Endothelial cell of umbilical vein (primary cell): ENCODE results near the gene HDGFL2. TPM values are rescaled to one million over a fixed set of nuclear protein-coding genes. Genes with fewer than 3 reads are reported as not detected.

Source experiments
- BruUV-seq: library from RNA; stranded (reverse); fragments of 400-500 nt; replicated peaks from 2 replicates; lab custom pipeline; 2021; lab: Mats Ljungman, UMichigan
- CTCF ChIA-PET: fragments of 300-600, 350-600 bp; sonication (Branson Sonifier 250); formaldehyde crosslinking; loops from one replicate; lab custom pipeline; 2021; ENCODE audit warnings: antibody characterized with exemption, inconsistent platforms; lab: Charles Lee
- POLR2A ChIA-PET: fragments of 300-600, 350-600 bp; sonication (Branson Sonifier 250); formaldehyde crosslinking; loops from one replicate; lab custom pipeline; 2021; ENCODE audit warnings: antibody characterized with exemption, inconsistent platforms; lab: Charles Lee
- DNase-seq: peaks from one replicate; pipeline ENCODE4 v3.0.0-alpha.2; 2011; ENCODE audit warnings: low read depth, low spot score
- FAIRE-seq: peaks from 2 replicates; lab custom pipeline; 2011; peaks lifted over from hg19 to GRCh38; lab: Jason Lieb, UNC
- H2AFZ ChIP-seq: 2 replicates; pipeline ENCODE4 v1.6.0; 2012; ENCODE audit warnings: low read depth, low read length, control low read depth, inconsistent platforms
- H3K27ac ChIP-seq: 2 replicates; pipeline ENCODE4 v1.5.1; 2011; ENCODE audit warnings: low read depth, mild to moderate bottlenecking, control low read depth, low read length, moderate library complexity; ENCODE audit not compliant: insufficient read depth
- H3K27me3 ChIP-seq, 2 experiments: 2 replicates each; pipeline versions ENCODE4 v1.6.0 to v1.6.1; 2011; ENCODE audit warnings: low read length in 2 of 2, mixed read lengths in 1 of 2; ENCODE audit not compliant: control insufficient read depth in 2 of 2, insufficient read depth in 2 of 2
- H3K36me3 ChIP-seq, 2 experiments: 2 replicates in 1 of 2; 3 replicates in 1 of 2; pipeline ENCODE4 v1.5.1; 2011; ENCODE audit warnings: low read length in 2 of 2, mild to moderate bottlenecking in 1 of 2, moderate library complexity in 1 of 2; ENCODE audit not compliant: control insufficient read depth in 2 of 2, insufficient read depth in 2 of 2; ENCODE audit errors: extremely low read depth in 1 of 2
- H3K4me1 ChIP-seq: 3 replicates; pipeline ENCODE4 v1.5.1; 2011; ENCODE audit warnings: mild to moderate bottlenecking, low read length; ENCODE audit not compliant: control insufficient read depth, insufficient read depth; ENCODE audit errors: extremely low read depth
- H3K4me2 ChIP-seq: 2 replicates; pipeline ENCODE4 v1.6.1; 2011; ENCODE audit warnings: low read length, control low read depth, mixed read lengths; ENCODE audit not compliant: insufficient read depth
- H3K4me3 ChIP-seq, 3 experiments: fragments of 200-600 bp in 1 of 3; sonication (generic), shearing (Covaris generic) in 1 of 3; replicated peaks in 1 of 3; 2 replicates each; pipeline ENCODE4 v1.5.1; 2011 to 2016; ENCODE audit warnings: control low read depth in 3 of 3, low read length in 3 of 3, mild to moderate bottlenecking in 2 of 3, inconsistent platforms in 1 of 3, low read depth in 1 of 3, moderate library complexity in 1 of 3; ENCODE audit not compliant: insufficient read depth in 1 of 3
- H3K79me2 ChIP-seq: 2 replicates; pipeline ENCODE4 v1.6.0; 2012; ENCODE audit warnings: low read length, inconsistent platforms; ENCODE audit not compliant: control insufficient read depth, insufficient read depth
- H3K9ac ChIP-seq: replicated peaks from 2 replicates; pipeline ENCODE3; 2011; ENCODE audit warnings: low read length, control low read depth; ENCODE audit not compliant: insufficient read depth; ENCODE audit errors: extremely low read depth
- H3K9me1 ChIP-seq: replicated peaks from 3 replicates; pipeline ENCODE4 v1.6.0; 2011; ENCODE audit warnings: mild to moderate bottlenecking, low read length; ENCODE audit not compliant: control insufficient read depth, insufficient read depth; ENCODE audit errors: extremely low read depth
- H3K9me3 ChIP-seq: replicated peaks from 2 replicates; pipeline ENCODE4 v1.5.1; 2012; ENCODE audit warnings: low read length, inconsistent platforms; ENCODE audit not compliant: control insufficient read depth, insufficient read depth
- H4K20me1 ChIP-seq: replicated peaks from 2 replicates; pipeline ENCODE3; 2011; ENCODE audit warnings: mild to moderate bottlenecking, low read length; ENCODE audit not compliant: control insufficient read depth, insufficient read depth; ENCODE audit errors: extremely low read depth
- EZH2 ChIP-seq: IDR thresholded peaks from 2 replicates; pipeline ENCODE4 v1.6.1; 2012; ENCODE audit warnings: borderline replicate concordance, low read depth, mild to moderate bottlenecking, moderate library complexity, low read length, inconsistent platforms; ENCODE audit not compliant: severe bottlenecking
- FOS ChIP-seq: IDR thresholded peaks from 2 replicates; pipeline ENCODE4 v1.6.1; 2011; ENCODE audit warnings: mild to moderate bottlenecking, low read length, moderate library complexity, borderline replicate concordance; ENCODE audit not compliant: insufficient read depth
- GATA2 ChIP-seq: IDR thresholded peaks from 2 replicates; pipeline ENCODE4 v1.7.0; 2011; ENCODE audit warnings: low read depth, mild to moderate bottlenecking, moderate library complexity, mixed read lengths, low read length; ENCODE audit not compliant: insufficient read length, insufficient read depth
- JUN ChIP-seq: IDR thresholded peaks from 2 replicates; pipeline ENCODE4 v1.6.1; 2011; ENCODE audit warnings: borderline replicate concordance, low read depth; ENCODE audit not compliant: insufficient read length, insufficient read depth
- MYC ChIP-seq: IDR thresholded peaks from one replicate; pipeline ENCODE4 v1.6.1; 2011; ENCODE audit warnings: mild to moderate bottlenecking, low read depth, low read length
- POLR2A ChIP-seq: IDR thresholded peaks from 2 replicates; pipeline ENCODE4 v1.6.1; 2012; ENCODE audit warnings: low read depth, mild to moderate bottlenecking, control low read depth, low read length
- POLR2AphosphoS5 ChIP-seq: IDR thresholded peaks from 2 replicates; pipeline ENCODE4 v1.6.1; 2012; ENCODE audit warnings: low read depth, mild to moderate bottlenecking, control low read depth, low read length, moderate library complexity; ENCODE audit not compliant: insufficient read depth
- dilution Hi-C: fragments of 300-500 bp; cut with MboI; formaldehyde crosslinking; loops from one replicate; pipeline ENCODE4 v1.15.0; 2019; ENCODE audit warnings: low sequenced_read_pairs; ENCODE audit not compliant: extremely low pct_ligation_motif_present
- intact Hi-C: fragments of 100-400 bp; cut with micrococcal nuclease; formaldehyde crosslinking; loops from one replicate; pipeline ENCODE4 v1.10.0; 2022
- polyA plus RNA-seq, 4 experiments: library from polyadenylated mRNA; depleted of rRNA in 3 of 4; stranded (reverse) in 3 of 4; unstranded in 1 of 4; fragments of >200 nt; gene quantifications; 2 replicates each; pipeline versions ENCODE4 v1.2.1 to v1.2.3, GENCODE V29; 2011 to 2012; ENCODE audit warnings: missing spikeins in 1 of 4
- total RNA-seq: library from RNA; stranded (reverse); gene quantifications from 2 replicates; pipeline ENCODE4 v1.2.3, GENCODE V29; 2021
- TF ChIP-seq, protein P1 (sequence below), 2 donors: IDR thresholded peaks; 1 replicate in 1 of 2; 2 replicates in 1 of 2; pipeline ENCODE4 v1.5.1; 2011; ENCODE audit warnings: low read length in 2 of 2, mild to moderate bottlenecking in 2 of 2, moderate library complexity in 2 of 2, control low read depth in 1 of 2, inconsistent platforms in 1 of 2, low read depth in 1 of 2; ENCODE audit not compliant: insufficient read depth in 1 of 2; ENCODE audit errors: extremely low read depth in 1 of 2
- TF ChIP-seq, protein P2 (sequence below): IDR thresholded peaks from 2 replicates; pipeline ENCODE4 v1.6.1; 2011; ENCODE audit not compliant: insufficient read depth, insufficient read length

The HDGFL2 gene
- total and polyA plus RNA-seq, 2 donors (not counting 3 experiments of a cell fraction or from before 2014, with no cell fraction given): 39.1 to 79.6 TPM

DNA sequence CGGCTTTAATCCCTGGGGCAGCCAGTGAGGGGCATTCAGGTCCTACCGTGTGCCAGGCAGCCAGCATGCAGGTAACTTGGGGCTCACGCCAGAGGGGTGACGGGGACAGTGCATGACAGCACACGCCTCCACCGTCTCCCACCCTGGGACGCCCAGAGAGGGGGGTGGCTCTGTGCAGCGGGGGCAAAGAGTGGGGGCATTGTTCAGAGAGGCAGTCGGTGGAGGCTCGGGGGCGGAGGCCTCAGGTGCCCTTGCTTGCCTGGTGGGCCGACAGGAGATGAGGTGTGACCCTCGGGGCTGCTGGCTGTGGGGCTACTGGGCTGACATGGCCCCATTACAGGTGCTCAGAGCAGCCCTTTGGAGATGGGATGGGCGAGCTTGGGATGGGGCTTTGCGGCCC is 27.8 kb downstream of the HDGFL2 start:
- POLR2A ChIA-PET: no interaction called here

More for the DNA sequence above, 27.8 kb downstream of the HDGFL2 start:
- no peak overlapping the region for H3K4me3 ChIP-seq
- TF ChIP-seq GATA2: no peak
- TF ChIP-seq, protein P1, sequence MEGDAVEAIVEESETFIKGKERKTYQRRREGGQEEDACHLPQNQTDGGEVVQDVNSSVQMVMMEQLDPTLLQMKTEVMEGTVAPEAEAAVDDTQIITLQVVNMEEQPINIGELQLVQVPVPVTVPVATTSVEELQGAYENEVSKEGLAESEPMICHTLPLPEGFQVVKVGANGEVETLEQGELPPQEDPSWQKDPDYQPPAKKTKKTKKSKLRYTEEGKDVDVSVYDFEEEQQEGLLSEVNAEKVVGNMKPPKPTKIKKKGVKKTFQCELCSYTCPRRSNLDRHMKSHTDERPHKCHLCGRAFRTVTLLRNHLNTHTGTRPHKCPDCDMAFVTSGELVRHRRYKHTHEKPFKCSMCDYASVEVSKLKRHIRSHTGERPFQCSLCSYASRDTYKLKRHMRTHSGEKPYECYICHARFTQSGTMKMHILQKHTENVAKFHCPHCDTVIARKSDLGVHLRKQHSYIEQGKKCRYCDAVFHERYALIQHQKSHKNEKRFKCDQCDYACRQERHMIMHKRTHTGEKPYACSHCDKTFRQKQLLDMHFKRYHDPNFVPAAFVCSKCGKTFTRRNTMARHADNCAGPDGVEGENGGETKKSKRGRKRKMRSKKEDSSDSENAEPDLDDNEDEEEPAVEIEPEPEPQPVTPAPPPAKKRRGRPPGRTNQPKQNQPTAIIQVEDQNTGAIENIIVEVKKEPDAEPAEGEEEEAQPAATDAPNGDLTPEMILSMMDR (IDR thresholded peaks at IDR 0.05; ENCODE audit: extremely low read depth in 1 of 2, insufficient read depth in 1 of 2, low read depth in 1 of 2, low read length in 2 of 2): no peak
- TF ChIP-seq, protein P2, sequence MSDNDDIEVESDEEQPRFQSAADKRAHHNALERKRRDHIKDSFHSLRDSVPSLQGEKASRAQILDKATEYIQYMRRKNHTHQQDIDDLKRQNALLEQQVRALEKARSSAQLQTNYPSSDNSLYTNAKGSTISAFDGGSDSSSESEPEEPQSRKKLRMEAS: no peak
- no peak for TF ChIP-seq FOS
- no peak for TF ChIP-seq POLR2A
- no peak for TF ChIP-seq JUN
- no peak for TF ChIP-seq MYC
- TF ChIP-seq POLR2AphosphoS5: no peak
- TF ChIP-seq EZH2: no peak
- dilution Hi-C loops (no loop called here), intact Hi-C loops (no loop called here)
- no peaks in the 10 kb centered on the region for H4K20me1 ChIP-seq
- H3K27me3 ChIP-seq: no peaks in the 10 kb centered on the region
- no peak overlapping the region for H3K27ac ChIP-seq
- H3K36me3 ChIP-seq: peaks cover 4 to 43% of the 10 kb centered on the region in 2 experiments
- H3K4me1 ChIP-seq: no peaks in the 10 kb centered on the region
- H3K9ac ChIP-seq: no peak overlapping the region
- no peak overlapping the region for H2AFZ ChIP-seq
- CTCF ChIA-PET: interaction anchor here (1.1 to 3.1 kb wide), 2 partner anchors 24 to 25 kb away, joined by 5 to 10 read pairs; no protein-coding TSS in a partner anchor
- H3K9me3 ChIP-seq: no peaks in the 10 kb centered on the region
- H3K4me2 ChIP-seq: no peak overlapping the region
- no TSS peak for BruUV-seq
- DNase-seq (no peak), FAIRE-seq (no peak)
- H3K79me2 ChIP-seq: no peaks in the 10 kb centered on the region
- no peaks in the 10 kb centered on the region for H3K9me1 ChIP-seq
